Neuronal stem cell (in vitro differentiated cells): Measurements from ENCODE around the gene UBASH3B.

Source experiments
- DNase-seq: peaks from one replicate; pipeline ENCODE4 v3.0.0-alpha.2; 2013; ENCODE audit warnings: low spot score
- H2AFZ ChIP-seq: one replicate; pipeline ENCODE4 v1.6.1; 2013; ENCODE audit warnings: mild to moderate bottlenecking, low read length, inconsistent platforms
- H2AK5ac ChIP-seq: 2 replicates; pipeline ENCODE4 v1.6.1; 2013; ENCODE audit warnings: low read depth, mild to moderate bottlenecking, inconsistent platforms, low read length, moderate library complexity, mixed read lengths
- H2BK120ac ChIP-seq: 2 replicates; pipeline ENCODE4 v1.6.1; 2013; ENCODE audit warnings: low read depth, mild to moderate bottlenecking, inconsistent platforms, low read length, moderate library complexity, mixed read lengths
- H2BK12ac ChIP-seq: one replicate; pipeline ENCODE4 v1.6.1; 2013; ENCODE audit warnings: low read length, inconsistent platforms
- H2BK15ac ChIP-seq: 2 replicates; pipeline ENCODE4 v1.6.1; 2013; ENCODE audit warnings: mild to moderate bottlenecking, low read length, inconsistent platforms, mixed read lengths
- H2BK5ac ChIP-seq: one replicate; pipeline ENCODE4 v1.6.1; 2013; ENCODE audit warnings: inconsistent platforms, mild to moderate bottlenecking, low read length, moderate library complexity
- H3K14ac ChIP-seq: one replicate; pipeline ENCODE4 v1.6.1; 2013; ENCODE audit warnings: low read length, inconsistent platforms
- H3K18ac ChIP-seq: 2 replicates; pipeline ENCODE4 v1.6.1; 2013; ENCODE audit warnings: low read length, inconsistent platforms
- H3K23ac ChIP-seq: 2 replicates; pipeline ENCODE4 v1.6.1; 2013; ENCODE audit warnings: low read depth, mild to moderate bottlenecking, mixed read lengths, low read length, inconsistent platforms; ENCODE audit not compliant: poor library complexity
- H3K27ac ChIP-seq: replicated peaks from 3 replicates; pipeline ENCODE4 v1.5.1; 2013; ENCODE audit warnings: low read length, inconsistent platforms
- H3K27me3 ChIP-seq, 3 experiments: 2 replicates each; pipeline ENCODE4 v1.6.1; 2013; ENCODE audit warnings: low read length in 3 of 3, mild to moderate bottlenecking in 2 of 3, inconsistent platforms in 1 of 3, low read depth in 1 of 3, mixed read lengths in 1 of 3, moderate library complexity in 1 of 3; ENCODE audit not compliant: control insufficient read depth in 3 of 3, insufficient read depth in 3 of 3
- H3K36me3 ChIP-seq, 2 donors: replicated peaks in 1 of 2; 2 replicates each; pipeline ENCODE4 v1.6.1; 2013; ENCODE audit warnings: low read length in 2 of 2; ENCODE audit not compliant: control insufficient read depth in 2 of 2, insufficient read depth in 2 of 2
- H3K4ac ChIP-seq: 2 replicates; pipeline ENCODE4 v1.6.1; 2013; ENCODE audit warnings: inconsistent platforms, mild to moderate bottlenecking, low read length, moderate library complexity
- H3K4me1 ChIP-seq, 2 donors: 1 replicate in 1 of 2; 2 replicates in 1 of 2; pipeline ENCODE4 v1.6.1; 2013; ENCODE audit warnings: low read length in 2 of 2, low read depth in 1 of 2; ENCODE audit not compliant: control insufficient read depth in 2 of 2, insufficient read depth in 1 of 2
- H3K4me2 ChIP-seq: one replicate; pipeline ENCODE4 v1.6.1; 2013; ENCODE audit warnings: mild to moderate bottlenecking, low read length, inconsistent platforms; ENCODE audit not compliant: insufficient read depth, poor library complexity, severe bottlenecking
- H3K4me3 ChIP-seq, 2 donors: 2 replicates each; pipeline ENCODE4 v1.5.1; 2013; ENCODE audit warnings: low read length in 2 of 2, mild to moderate bottlenecking in 2 of 2, inconsistent platforms in 1 of 2, moderate library complexity in 1 of 2
- H3K79me1 ChIP-seq: one replicate; pipeline ENCODE4 v1.6.1; 2013; ENCODE audit warnings: low read depth, mild to moderate bottlenecking, inconsistent platforms, low read length, moderate library complexity
- H3K9ac ChIP-seq: one replicate; pipeline ENCODE4 v1.6.1; 2013; ENCODE audit warnings: mild to moderate bottlenecking, low read depth, low read length, inconsistent platforms; ENCODE audit not compliant: poor library complexity
- H3K9me3 ChIP-seq, 2 donors: replicated peaks in 1 of 2; 2 replicates each; pipeline versions ENCODE3 to v1.6.1; 2013; ENCODE audit warnings: low read length in 2 of 2, mild to moderate bottlenecking in 2 of 2, inconsistent platforms in 1 of 2, low read depth in 1 of 2, mixed read lengths in 1 of 2, moderate library complexity in 1 of 2; ENCODE audit not compliant: control insufficient read depth in 2 of 2, insufficient read depth in 1 of 2
- H4K8ac ChIP-seq: one replicate; pipeline ENCODE4 v1.6.1; 2013; ENCODE audit warnings: low read depth, mild to moderate bottlenecking, inconsistent platforms, low read length, moderate library complexity
- H4K91ac ChIP-seq: one replicate; pipeline ENCODE4 v1.6.1; 2013; ENCODE audit warnings: low read length, low read depth, mild to moderate bottlenecking, inconsistent platforms; ENCODE audit not compliant: poor library complexity
- WGBS, 2 donors: extraction: QIAGEN DNeasy Blood & Tissue Kit; methylation state at CpG; one replicate each; pipeline ENCODE4 v1.1.7; 2013; ENCODE audit warnings: missing lambda C conversion rate in 2 of 2, mixed read lengths in 1 of 2; ENCODE audit not compliant: insufficient read length in 2 of 2, insufficient replicate concordance in 1 of 2; ENCODE audit errors: extremely low coverage in 2 of 2; 5-methylcytosine and 5-hydroxymethylcytosine counted together

Gene UBASH3B

DNA sequence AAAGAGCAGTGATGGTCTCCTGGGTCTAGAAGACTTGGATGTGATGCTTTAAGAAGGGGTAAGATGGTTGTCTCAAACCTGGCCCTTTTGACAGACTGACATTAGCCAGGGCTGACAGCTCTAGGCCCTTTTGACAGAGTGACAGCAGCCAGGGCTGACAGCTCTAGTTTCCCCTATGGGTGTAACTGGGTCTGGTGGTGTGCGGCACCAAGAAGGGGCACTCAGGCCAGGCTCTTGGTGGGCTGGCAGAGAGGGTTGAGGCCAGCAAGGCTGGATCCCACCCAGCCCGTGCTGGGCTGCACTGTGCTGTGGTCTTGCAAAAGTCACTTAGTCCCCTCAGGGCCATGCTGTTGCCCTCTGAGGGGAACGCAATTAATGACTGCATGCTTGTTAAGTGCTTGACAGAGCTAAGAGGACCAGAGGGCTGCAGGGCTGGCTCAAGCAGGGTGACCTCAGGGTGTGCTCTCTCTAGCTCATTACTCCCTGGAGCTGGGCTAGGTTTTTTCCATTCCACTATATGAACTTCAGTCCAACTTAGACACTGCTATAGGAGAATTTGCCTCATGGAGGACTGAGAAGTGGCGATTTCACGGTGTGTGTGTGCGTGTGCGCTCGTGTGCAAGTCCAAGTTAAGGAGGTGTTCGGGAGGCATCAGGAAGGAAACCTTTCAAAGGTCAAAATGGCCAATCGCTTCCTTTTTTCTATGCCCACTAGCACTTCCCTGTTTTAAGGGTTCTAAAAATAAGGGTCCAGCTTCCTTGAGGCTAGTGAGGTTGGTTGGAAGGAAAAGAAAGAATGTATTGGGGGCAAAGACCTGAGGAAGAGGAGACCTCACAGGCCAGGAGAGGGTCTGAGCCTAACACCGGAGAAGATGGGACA is 4.4 kb downstream of the UBASH3B start:
- H2BK12ac ChIP-seq = no peak overlapping the region
- no peak for DNase-seq
- H2BK120ac ChIP-seq = no peak overlapping the region
- no peak overlapping the region for H4K8ac ChIP-seq
- H3K18ac ChIP-seq = no peak overlapping the region
- peaks cover 0 to 3% (median 2%) of the 10 kb centered on the region in 3 experiments for H3K27me3 ChIP-seq
- H3K4me3 ChIP-seq = no peak overlapping the region
- no peak overlapping the region for H2AFZ ChIP-seq
- H3K36me3 ChIP-seq = no peaks in the 10 kb centered on the region
- H3K4ac ChIP-seq = no peak overlapping the region
- H2BK5ac ChIP-seq = no peak overlapping the region
- peak overlapping the region; percentile 39 for H3K14ac ChIP-seq
- no peak overlapping the region for H3K9ac ChIP-seq
- no peak overlapping the region for H2AK5ac ChIP-seq
- no peaks in the 10 kb centered on the region for H3K79me1 ChIP-seq
- WGBS, 2 donors = no CpG with 5 or more reads among the region's 11 CpGs
- no peak overlapping the region for H4K91ac ChIP-seq
- H3K23ac ChIP-seq = no peak overlapping the region
- peaks cover 2 to 5% of the 10 kb centered on the region in 2 donors for H3K9me3 ChIP-seq
- H2BK15ac ChIP-seq = no peak overlapping the region
- peaks cover 6 to 10% of the 10 kb centered on the region in 2 donors for H3K4me1 ChIP-seq
- H3K27ac ChIP-seq = no peak overlapping the region
- no peak overlapping the region for H3K4me2 ChIP-seq

DNA sequence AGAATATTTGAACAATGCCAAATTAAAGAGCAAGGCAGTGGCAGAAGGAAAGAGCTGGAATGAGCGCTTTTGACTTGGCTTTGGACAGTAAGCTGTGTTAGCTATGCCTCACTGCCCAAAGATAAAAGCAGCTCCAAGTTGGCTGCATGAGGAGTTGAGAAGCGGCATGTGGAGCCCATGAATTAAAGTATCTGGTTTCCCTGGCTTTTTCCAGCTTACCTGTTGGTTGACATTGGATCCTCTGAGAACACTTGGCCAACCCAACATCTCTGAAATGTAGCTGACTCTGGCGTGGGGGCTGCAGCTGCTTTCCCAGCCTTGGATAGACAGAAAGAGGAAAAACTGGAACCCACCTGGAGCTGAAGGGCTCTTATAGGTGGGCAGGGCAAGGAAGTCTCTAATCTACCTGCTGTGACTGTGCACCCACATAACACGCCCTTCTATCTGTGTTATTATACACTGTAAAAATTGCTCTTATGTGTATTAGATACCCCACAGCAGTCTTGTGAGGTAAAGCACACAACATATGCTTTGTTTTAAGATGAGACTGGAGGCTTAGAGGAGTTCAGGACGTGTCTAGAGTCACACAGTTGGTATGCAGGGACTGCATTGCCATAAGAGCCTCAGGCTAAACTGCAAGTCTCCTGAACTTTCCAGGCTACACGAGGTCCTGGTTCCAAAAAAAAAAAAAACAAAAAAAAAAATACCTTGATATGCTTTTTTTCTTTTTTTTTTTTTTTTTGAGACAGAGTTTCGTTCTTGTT is 5.8 kb downstream of the UBASH3B start:
- Histone ChIP-seq H2AK5ac (no peak overlapping the region), H2BK12ac (no peak overlapping the region), H3K27ac (no peak overlapping the region), H3K18ac (no peak overlapping the region), H3K4me1 (peaks cover 6 to 8% of the 10 kb centered on the region in 2 donors), H3K27me3 (no peaks in the 10 kb centered on the region), H3K4me3 (no peak overlapping the region), H3K4ac (no peak overlapping the region), H2BK15ac (no peak overlapping the region), H2BK120ac (no peak overlapping the region), H3K79me1 (no peaks in the 10 kb centered on the region), H3K14ac (no peak overlapping the region), H4K8ac (no peak overlapping the region), H3K23ac (no peak overlapping the region), H4K91ac (no peak overlapping the region), H2BK5ac (no peak overlapping the region), H3K4me2 (no peak overlapping the region), H3K36me3 (no peaks in the 10 kb centered on the region), H2AFZ (no peak overlapping the region), H3K9me3 (peaks cover 2 to 5% of the 10 kb centered on the region in 2 donors), H3K9ac (no peak overlapping the region)
- DNase-seq = peak; percentile 23
- WGBS, 2 donors = no CpG with 5 or more reads among the region's 7 CpGs

DNA sequence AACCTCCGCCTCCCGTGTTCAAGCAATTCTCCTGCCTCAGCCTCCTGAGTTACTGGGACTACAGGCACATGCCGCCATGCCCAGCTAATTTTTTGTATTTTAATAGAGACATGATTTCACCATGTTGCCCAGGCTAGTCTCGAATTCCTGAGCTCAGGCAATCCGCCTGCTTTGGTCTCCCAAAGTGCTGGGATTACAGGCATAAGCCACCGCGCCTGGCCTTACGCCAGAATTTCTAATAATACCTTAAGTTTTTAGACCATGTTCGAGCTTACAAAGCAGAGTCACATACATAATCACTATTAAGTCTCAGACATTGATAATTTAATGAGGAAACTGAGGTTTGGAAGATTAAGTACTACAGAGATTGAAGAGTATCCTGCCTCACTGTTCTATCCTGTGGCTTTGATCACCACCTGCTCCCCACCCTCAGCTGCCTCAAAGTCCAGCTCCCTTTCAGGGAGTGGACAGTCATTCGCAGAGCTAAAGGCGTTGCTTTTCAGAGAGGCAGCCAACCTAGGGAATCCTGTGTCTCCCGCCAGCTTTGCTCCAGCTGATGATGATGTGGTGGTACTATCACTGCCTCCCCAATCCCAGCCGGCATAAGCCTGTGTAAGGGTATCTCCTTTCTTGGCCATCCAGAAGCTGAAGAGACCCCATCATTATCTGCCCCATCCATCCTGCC is 7.7 kb downstream of the UBASH3B start:
- no peak overlapping the region for H3K4me2 ChIP-seq
- H4K91ac ChIP-seq = no peak overlapping the region
- H3K4me1 ChIP-seq = peaks cover 6 to 8% of the 10 kb centered on the region in 2 donors
- no peaks in the 10 kb centered on the region for H3K79me1 ChIP-seq
- WGBS, 2 donors = no CpG with 5 or more reads among the region's 13 CpGs
- no peak for DNase-seq
- H3K36me3 ChIP-seq = no peaks in the 10 kb centered on the region
- H3K4ac ChIP-seq = no peak overlapping the region
- no peak overlapping the region for H2BK12ac ChIP-seq
- H3K23ac ChIP-seq = no peak overlapping the region
- H2BK5ac ChIP-seq = no peak overlapping the region
- H3K27ac ChIP-seq = no peak overlapping the region
- H4K8ac ChIP-seq = no peak overlapping the region
- no peak overlapping the region for H3K4me3 ChIP-seq
- H3K9ac ChIP-seq = no peak overlapping the region
- H2AK5ac ChIP-seq = no peak overlapping the region
- H3K14ac ChIP-seq = no peak overlapping the region
- no peak overlapping the region for H2BK15ac ChIP-seq
- no peak overlapping the region for H2BK120ac ChIP-seq
- no peak overlapping the region for H2AFZ ChIP-seq
- H3K27me3 ChIP-seq = no peaks in the 10 kb centered on the region
- peaks cover 2 to 5% of the 10 kb centered on the region in 2 donors for H3K9me3 ChIP-seq
- H3K18ac ChIP-seq = no peak overlapping the region
